Glutamatergic neuron (in vitro differentiated cells): ENCODE measurements around the gene GPER1. TPM values are rescaled to one million over a fixed set of nuclear protein-coding genes. Genes with fewer than 3 reads are reported as not detected.
"Not testable (repeated sequence)": the region's sequence is repeated elsewhere in the genome, so short reads cannot be mapped to it uniquely, and the experiment has no call there.

Experiments
- DNase-seq: peaks from one replicate; pipeline ENCODE4 v3.0.0; 2022
- H3K27ac Mint-ChIP-seq: one replicate; pipeline ENCODE4 v1.8.0; 2020; ENCODE audit warnings: mild to moderate bottlenecking, mixed read lengths, inconsistent platforms; ENCODE audit not compliant: unreplicated experiment
- H3K27me3 Mint-ChIP-seq: one replicate; pipeline ENCODE4 v1.8.0; 2020; ENCODE audit warnings: mild to moderate bottlenecking, moderate library complexity, mixed read lengths, inconsistent platforms; ENCODE audit not compliant: unreplicated experiment
- H3K36me3 Mint-ChIP-seq: one replicate; pipeline ENCODE4 v1.8.0; 2020; ENCODE audit warnings: mild to moderate bottlenecking, mixed read lengths, inconsistent platforms; ENCODE audit not compliant: unreplicated experiment
- H3K4me1 Mint-ChIP-seq: one replicate; pipeline ENCODE4 v1.8.0; 2020; ENCODE audit warnings: mild to moderate bottlenecking, low read depth, mixed read lengths, inconsistent platforms; ENCODE audit not compliant: unreplicated experiment
- H3K4me3 Mint-ChIP-seq: one replicate; pipeline ENCODE4 v1.8.0; 2020; ENCODE audit warnings: mild to moderate bottlenecking, mixed read lengths, inconsistent platforms; ENCODE audit not compliant: unreplicated experiment
- H3K9me3 Mint-ChIP-seq: one replicate; pipeline ENCODE4 v1.8.0; 2020; ENCODE audit warnings: mild to moderate bottlenecking, moderate library complexity, mixed read lengths, inconsistent platforms; ENCODE audit not compliant: unreplicated experiment
- CTCF ChIP-seq: fragments of 200-600 bp; sonication (generic); IDR thresholded peaks from one replicate; pipeline ENCODE4 v1.5.0; 2021; ENCODE audit not compliant: partially characterized antibody, unreplicated experiment
- long read RNA-seq: library from polyadenylated mRNA; unstranded; transcript quantifications from one replicate; pipeline ENCODE4 v2.0.0, GENCODE V29; 2020; ENCODE audit not compliant: unreplicated experiment
- total RNA-seq: library from RNA; stranded (reverse); fragmentation: NEBNext Ultra II Directional; extraction: Animal tissue kit (Norgen Biotek cat#: 25700); gene quantifications from one replicate; pipeline ENCODE4 v1.2.1, GENCODE V29; 2021; ENCODE audit not compliant: unreplicated experiment

The GPER1 gene
- total RNA-seq = 0.59 TPM
- long read RNA-seq = 0 reads

GRCh38 chr7:1087952-1088920, at the start of gene GPER1:
Gene GPER1, plus strand, starts transcription at chr7:1088113. Its CDS starts 3,616 bp downstream, at chr7:1091729.
- peaks cover 8% of the 10 kb centered on the region for H3K27me3 Mint-ChIP-seq
- peaks cover 5% of the 10 kb centered on the region for H3K9me3 Mint-ChIP-seq
- no peak for TF ChIP-seq CTCF
- no peak within 1 kb of the TSS for H3K27ac Mint-ChIP-seq
- H3K4me3 Mint-ChIP-seq = peak within 1 kb of the TSS; percentile 57
- H3K4me1 Mint-ChIP-seq = peaks cover 18% of the 10 kb centered on the region
- no peaks in the 10 kb centered on the region for H3K36me3 Mint-ChIP-seq
- peak; percentile 49 for DNase-seq

GRCh38 chr7:1040233-1040632, 47.7 kb upstream of the GPER1 start:
- Mint-ChIP-seq H3K36me3 (peaks cover 11% of the 10 kb centered on the region), H3K4me1 (peaks cover 22% of the 10 kb centered on the region), H3K9me3 (peaks cover 18% of the 10 kb centered on the region)
- H3K4me3 Mint-ChIP-seq, DNase-seq, H3K27me3 Mint-ChIP-seq, H3K27ac Mint-ChIP-seq: not testable (repeated sequence)

GRCh38 chr7:1040790-1041189, 47.1 kb upstream of the GPER1 start:
- peak overlapping the region; percentile 94 for H3K27ac Mint-ChIP-seq

GRCh38 chr7:1041551-1042491, 46.1 kb upstream of the GPER1 start:
- Mint-ChIP-seq H3K36me3 (no peaks in the 10 kb centered on the region), H3K27me3 (peaks cover 9% of the 10 kb centered on the region), H3K9me3 (peaks cover 11% of the 10 kb centered on the region), H3K4me3 (peak overlapping the region; percentile 55), H3K4me1 (peaks cover 28% of the 10 kb centered on the region), H3K27ac (peak overlapping the region; percentile 90)
- no peak for DNase-seq
- TF ChIP-seq CTCF = no peak

More at GRCh38 chr7:1040790-1041189, 47.1 kb upstream of the GPER1 start:
- Mint-ChIP-seq H3K36me3 (peaks cover 6% of the 10 kb centered on the region), H3K4me3 (peak overlapping the region; percentile 77), H3K27me3 (peaks cover 9% of the 10 kb centered on the region), H3K4me1 (peaks cover 26% of the 10 kb centered on the region), H3K9me3 (peaks cover 14% of the 10 kb centered on the region)
- DNase-seq = peak; percentile 61
- TF ChIP-seq CTCF = no peak

- H3K9me3 Mint-ChIP-seq = peaks cover 11% of the 10 kb centered on the region
- no peak overlapping the region for H3K4me3 Mint-ChIP-seq
- H3K27me3 Mint-ChIP-seq = peaks cover 9% of the 10 kb centered on the region
- DNase-seq = no peak
- peaks cover 31% of the 10 kb centered on the region for H3K4me1 Mint-ChIP-seq
- no peaks in the 10 kb centered on the region for H3K36me3 Mint-ChIP-seq
- no peak for TF ChIP-seq CTCF
- no peak overlapping the region for H3K27ac Mint-ChIP-seq
These were observed 45.5 kb upstream of the GPER1 start for GRCh38 chr7:1042492-1042833.
